IMR-90 (cell line): ENCODE results near the gene RETREG1. TPM values are rescaled to one million over a fixed set of nuclear protein-coding genes. Genes with fewer than 3 reads are reported as not detected.

ENCODE experiments used
- ATAC-seq: fragments of 200-7000 bp; cut with Tn5 transposase; 2 replicates; pipeline ENCODE4 v1.9.1; 2020; ENCODE audit warnings: low read depth, mild to moderate bottlenecking, moderate library complexity
- BruUV-seq: library from RNA; stranded (reverse); fragments of 400-500 nt; replicated peaks from 2 replicates; lab custom pipeline; 2021; lab: Mats Ljungman, UMichigan
- CTCF ChIA-PET: fragments of 300-600 bp; formaldehyde crosslinking; extraction: SDS; loops from one replicate; lab custom pipeline; 2021; ENCODE audit warnings: antibody characterized with exemption; lab: Yijun Ruan, JAX
- POLR2A ChIA-PET: fragments of 300-600 bp; sonication (Branson Sonifier 250); formaldehyde crosslinking; loops from one replicate; lab custom pipeline; 2022; ENCODE audit warnings: antibody characterized with exemption; ENCODE audit not compliant: unreplicated experiment; lab: Charles Lee
- DNase-seq: peaks from one replicate; pipeline ENCODE4 v3.0.0; 2013
- H2AFZ ChIP-seq: replicated peaks from 2 replicates; pipeline ENCODE3; 2013; ENCODE audit warnings: low read length, mild to moderate bottlenecking; ENCODE audit not compliant: poor library complexity
- H2AK5ac ChIP-seq: 2 replicates; pipeline ENCODE4 v1.6.1; 2013; ENCODE audit warnings: low read depth, low read length, inconsistent platforms
- H2AK9ac ChIP-seq: replicated peaks from 2 replicates; pipeline ENCODE3; 2013; ENCODE audit warnings: mild to moderate bottlenecking, low read depth, low read length, moderate library complexity; ENCODE audit not compliant: poor library complexity
- H2BK120ac ChIP-seq: 2 replicates; pipeline ENCODE4 v1.6.1; 2013; ENCODE audit warnings: low read depth, low read length, inconsistent platforms
- H2BK15ac ChIP-seq: 3 replicates; pipeline ENCODE4 v1.6.1; 2013; ENCODE audit warnings: low read depth, low read length, inconsistent platforms
- H2BK20ac ChIP-seq: 2 replicates; pipeline ENCODE4 v1.6.1; 2013; ENCODE audit warnings: low read depth, mild to moderate bottlenecking, inconsistent platforms, low read length, moderate library complexity
- H2BK5ac ChIP-seq: 2 replicates; pipeline ENCODE4 v1.6.1; 2013; ENCODE audit warnings: mild to moderate bottlenecking, low read depth, low read length, inconsistent platforms; ENCODE audit not compliant: poor library complexity, severe bottlenecking
- H3K14ac ChIP-seq: replicated peaks from 2 replicates; pipeline ENCODE4 v1.6.1; 2013; ENCODE audit warnings: low read depth, low read length, inconsistent platforms
- H3K18ac ChIP-seq: 2 replicates; pipeline ENCODE4 v1.6.1; 2013; ENCODE audit warnings: low read depth, low read length, control low read depth
- H3K23ac ChIP-seq: 2 replicates; pipeline ENCODE4 v1.6.1; 2013; ENCODE audit warnings: low read depth, low read length, inconsistent platforms
- H3K27ac ChIP-seq: 2 replicates; pipeline ENCODE4 v1.5.1; 2013; ENCODE audit warnings: mild to moderate bottlenecking, control low read depth, low read length; ENCODE audit not compliant: insufficient read depth
- H3K27me3 ChIP-seq: 2 replicates; pipeline ENCODE4 v1.6.1; 2013; ENCODE audit warnings: low read length; ENCODE audit not compliant: control insufficient read depth, insufficient read depth
- H3K36me3 ChIP-seq: 2 replicates; pipeline ENCODE4 v1.6.1; 2013; ENCODE audit warnings: low read length, mixed read lengths; ENCODE audit not compliant: control insufficient read depth, insufficient read depth
- H3K4ac ChIP-seq: 2 replicates; pipeline ENCODE4 v1.6.1; 2013; ENCODE audit warnings: low read depth, low read length, inconsistent platforms
- H3K4me1 ChIP-seq: 2 replicates; pipeline ENCODE4 v1.6.1; 2013; ENCODE audit warnings: low read length, mixed read lengths; ENCODE audit not compliant: control insufficient read depth, insufficient read depth
- H3K4me2 ChIP-seq: 2 replicates; pipeline ENCODE4 v1.6.1; 2013; ENCODE audit warnings: low read depth, mild to moderate bottlenecking, control low read depth, low read length, moderate library complexity
- H3K4me3 ChIP-seq: 2 replicates; pipeline ENCODE4 v1.5.1; 2013; ENCODE audit warnings: low read depth, mild to moderate bottlenecking, control low read depth, low read length, moderate library complexity; ENCODE audit not compliant: insufficient read depth
- H3K56ac ChIP-seq: 2 replicates; pipeline ENCODE4 v1.6.1; 2013; ENCODE audit warnings: low read length, inconsistent platforms; ENCODE audit not compliant: insufficient read depth; ENCODE audit errors: extremely low read depth
- H3K79me1 ChIP-seq, 2 experiments: 2 replicates each; pipeline ENCODE4 v1.6.1; 2013; ENCODE audit warnings: low read length in 2 of 2, inconsistent platforms in 1 of 2, low read depth in 1 of 2
- H3K9ac ChIP-seq: 2 replicates; pipeline ENCODE4 v1.6.1; 2013; ENCODE audit warnings: low read depth, low read length, control low read depth
- H3K9me1 ChIP-seq: 2 replicates; pipeline ENCODE4 v1.6.1; 2013; ENCODE audit warnings: low read length, inconsistent platforms; ENCODE audit not compliant: insufficient read depth
- H3K9me3 ChIP-seq: 2 replicates; pipeline ENCODE4 v1.6.1; 2013; ENCODE audit warnings: low read length; ENCODE audit not compliant: control insufficient read depth, insufficient read depth
- H4K20me1 ChIP-seq: 2 replicates; pipeline ENCODE4 v1.6.1; 2013; ENCODE audit warnings: low read length, inconsistent platforms; ENCODE audit not compliant: insufficient read depth
- H4K5ac ChIP-seq: 2 replicates; pipeline ENCODE4 v1.6.1; 2013; ENCODE audit warnings: mild to moderate bottlenecking, low read depth, low read length, control low read depth
- H4K8ac ChIP-seq, 2 experiments: 2 replicates each; pipeline ENCODE4 v1.6.1; 2013; ENCODE audit warnings: low read depth in 2 of 2, low read length in 2 of 2, control low read depth in 1 of 2, inconsistent platforms in 1 of 2
- H4K91ac ChIP-seq: 2 replicates; pipeline ENCODE4 v1.6.1; 2013; ENCODE audit warnings: low read depth, low read length, inconsistent platforms; ENCODE audit not compliant: insufficient read depth
- CTCF ChIP-seq: conservative IDR thresholded peaks from 2 replicates; pipeline ENCODE4 v1.5.1; 2012; ENCODE audit warnings: mild to moderate bottlenecking, low read depth, low read length, improper control_type of control experiment
- NFE2L2 ChIP-seq: fragments of 150-350 bp; IDR thresholded peaks from 2 replicates; pipeline ENCODE4 v1.6.1; 2016; ENCODE audit warnings: low read depth, mild to moderate bottlenecking, low read length
- SMC3 ChIP-seq: fragments of 150-350 bp; IDR thresholded peaks from 2 replicates; pipeline ENCODE4 v1.6.1; 2016; ENCODE audit warnings: low read depth, mild to moderate bottlenecking, antibody characterized with exemption, low read length, moderate library complexity
- WGBS, 2 experiments: methylation state at CpG; one replicate each; pipeline versions ENCODE4 v1.1.5 to v1.1.7; 2013; ENCODE audit warnings: missing lambda C conversion rate in 2 of 2; ENCODE audit not compliant: insufficient read length in 1 of 2; ENCODE audit errors: extremely low coverage in 2 of 2; 5-methylcytosine and 5-hydroxymethylcytosine counted together
- dilution Hi-C: fragments of 300-500 bp; cut with HindIII; formaldehyde crosslinking; loops from one replicate; pipeline ENCODE4 v1.14.3; 2018; ENCODE audit warnings: low sequenced_read_pairs; ENCODE audit not compliant: unreplicated experiment
- in situ Hi-C: fragments of 300-500 bp; cut with MboI; formaldehyde crosslinking; loops from 3 replicates; pipeline ENCODE4 v1.14.3; 2019; ENCODE audit warnings: low sequenced_read_pairs, inconsistent platforms, mixed read lengths
- intact Hi-C: fragments of 100-400 bp; cut with micrococcal nuclease; formaldehyde crosslinking; loops from 2 replicates; pipeline ENCODE4 v1.10.0; 2022
- polyA plus RNA-seq, 3 experiments: library from polyadenylated mRNA; depleted of rRNA; stranded (reverse); fragments of >200 nt; gene quantifications; 2 replicates each; pipeline ENCODE4 v1.2.3, GENCODE V29; 2012; ENCODE audit warnings: low replicate concordance in 1 of 3
- total RNA-seq: library from RNA; depleted of rRNA; stranded (reverse); fragments of >200 nt; gene quantifications from 2 replicates; pipeline ENCODE4 v1.2.3, GENCODE V29; 2012

Gene RETREG1
- total and polyA plus RNA-seq, 2 of the 4 experiments (the other 2 are of a cell fraction) = not detected

GRCh38 chr5:16565118-16565517 lies 51.7 kb downstream of the RETREG1 start:
- ATAC-seq (no peak), DNase-seq (no peak)
- no peak overlapping the region for H3K9ac ChIP-seq
- no TSS peak for BruUV-seq
- no peak overlapping the region for H3K4me2 ChIP-seq
- H2BK120ac ChIP-seq = no peak overlapping the region
- peaks cover 23% of the 10 kb centered on the region for H3K27me3 ChIP-seq
- H2BK5ac ChIP-seq = no peak overlapping the region
- H3K4ac ChIP-seq = no peak overlapping the region
- H3K36me3 ChIP-seq = no peaks in the 10 kb centered on the region
- ChIA-PET POLR2A (no interaction called here), CTCF (no interaction called here)
- H3K56ac ChIP-seq = no peak overlapping the region
- intact Hi-C loops (no loop called here), dilution Hi-C loops (no loop called here), in situ Hi-C loops (no loop called here)
- H2AK9ac ChIP-seq = no peak overlapping the region
- H4K91ac ChIP-seq = no peak overlapping the region
- no CpG with 5 or more reads among the region's 1 CpG for WGBS, 2 experiments
- no peaks in the 10 kb centered on the region for H3K79me1 ChIP-seq
- H2BK15ac ChIP-seq = no peak overlapping the region
- no peaks in the 10 kb centered on the region for H4K20me1 ChIP-seq
- no peak overlapping the region for H4K5ac ChIP-seq
- no peaks in the 10 kb centered on the region for H3K4me1 ChIP-seq
- H3K9me3 ChIP-seq = no peaks in the 10 kb centered on the region
- H2BK20ac ChIP-seq = no peak overlapping the region
- H2AFZ ChIP-seq = no peak overlapping the region
- H4K8ac ChIP-seq = no peak overlapping the region
- H3K4me3 ChIP-seq = no peak overlapping the region
- no peaks in the 10 kb centered on the region for H3K9me1 ChIP-seq
- TF ChIP-seq SMC3 (no peak), CTCF (no peak), NFE2L2 (no peak)
- no peak overlapping the region for H2AK5ac ChIP-seq
- no peak overlapping the region for H3K23ac ChIP-seq
- H3K27ac ChIP-seq = no peak overlapping the region
- H3K14ac ChIP-seq = no peak overlapping the region
- H3K18ac ChIP-seq = no peak overlapping the region
